ENCODE results near the gene SND1.

GRCh38 chr7:128119036-128119435 is 467.0 kb downstream of the SND1 start:
- TF ChIP-seq CTCF (IDR thresholded peaks at IDR 0.05; ENCODE audit: low read length) (no peak), EZH2 (IDR thresholded peaks at IDR 0.05; ENCODE audit: borderline replicate concordance, low read length) (no peak)

Data from OCI-LY1 (cell line).